Muscle layer of colon (tissue), 2 donors: ENCODE measurements around the gene PRDM16.

Source experiments
- H3K27ac ChIP-seq: one replicate; pipeline ENCODE4 v1.7.0; 2013; ENCODE audit warnings: low read depth, mild to moderate bottlenecking, low read length, moderate library complexity
- H3K27me3 ChIP-seq, 2 donors: one replicate each; pipeline ENCODE4 v1.7.0; 2013; ENCODE audit warnings: low read length in 2 of 2, mild to moderate bottlenecking in 2 of 2; ENCODE audit not compliant: insufficient read depth in 2 of 2, control insufficient read depth in 1 of 2
- H3K36me3 ChIP-seq: one replicate; pipeline ENCODE4 v1.7.0; 2013; ENCODE audit warnings: mild to moderate bottlenecking, low read length; ENCODE audit not compliant: insufficient read depth
- H3K4me1 ChIP-seq: one replicate; pipeline ENCODE4 v1.7.0; 2013; ENCODE audit warnings: mild to moderate bottlenecking, low read length; ENCODE audit not compliant: insufficient read depth
- H3K4me3 ChIP-seq, 2 donors: one replicate each; pipeline ENCODE4 v1.7.0; 2013; ENCODE audit warnings: low read length in 2 of 2, low read depth in 1 of 2, mild to moderate bottlenecking in 1 of 2, moderate library complexity in 1 of 2
- H3K9ac ChIP-seq: one replicate; pipeline ENCODE4 v1.7.0; 2013; ENCODE audit warnings: low read length
- H3K9me3 ChIP-seq: one replicate; pipeline ENCODE4 v1.7.0; 2013; ENCODE audit warnings: mild to moderate bottlenecking, low read length
- donor health status: abdominal sarcoma.
- donor health status: Adenocarcinoma of cecum.

Gene PRDM16

DNA sequence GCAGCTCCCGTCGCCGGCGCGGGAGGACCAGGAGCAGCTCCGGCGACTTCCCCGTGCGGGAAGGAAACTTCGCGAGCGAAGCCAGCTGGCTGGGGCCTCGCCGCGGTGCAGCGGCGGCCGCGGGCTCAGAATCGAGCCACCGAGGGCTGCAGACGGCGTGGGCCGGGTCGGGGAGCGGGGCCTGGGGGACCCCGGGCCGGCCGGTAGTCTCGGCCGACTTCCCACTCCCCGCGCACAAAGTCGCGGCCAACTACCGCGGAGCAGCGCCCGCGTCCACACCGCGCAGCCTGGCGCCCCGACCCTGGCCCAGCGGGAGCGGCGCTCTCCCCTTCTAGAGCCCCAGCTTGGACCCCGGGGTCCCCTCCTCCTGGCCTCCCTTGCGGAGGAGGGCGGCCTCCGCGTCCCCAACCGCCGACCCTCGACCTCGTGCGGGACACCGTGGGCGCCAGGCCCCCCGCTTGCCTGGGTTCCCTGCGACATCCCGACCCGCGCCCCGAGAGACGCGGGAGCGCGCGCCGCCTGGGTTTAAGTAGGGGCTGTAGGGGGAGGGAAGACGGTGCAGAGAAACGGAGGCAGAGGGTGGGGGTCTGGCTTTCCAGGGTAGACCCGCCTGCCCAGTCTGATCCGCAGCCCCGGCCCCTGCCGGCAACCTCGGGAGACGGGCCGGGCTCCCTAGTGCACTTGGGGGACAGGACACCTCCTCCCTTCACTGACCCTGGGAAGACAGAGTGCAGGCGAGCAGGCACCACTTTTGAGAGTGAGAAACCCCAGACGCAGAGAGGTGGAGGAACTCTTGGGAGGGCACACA, 4.7 kb downstream of the PRDM16 start:
- Histone ChIP-seq H3K27ac (no peak overlapping the region), H3K27me3 (peaks cover 32 to 82% of the 10 kb centered on the region in 2 donors), H3K9me3 (no peaks in the 10 kb centered on the region), H3K36me3 (no peaks in the 10 kb centered on the region), H3K4me3 (no peak overlapping the region), H3K9ac (no peak overlapping the region), H3K4me1 (no peaks in the 10 kb centered on the region)

DNA sequence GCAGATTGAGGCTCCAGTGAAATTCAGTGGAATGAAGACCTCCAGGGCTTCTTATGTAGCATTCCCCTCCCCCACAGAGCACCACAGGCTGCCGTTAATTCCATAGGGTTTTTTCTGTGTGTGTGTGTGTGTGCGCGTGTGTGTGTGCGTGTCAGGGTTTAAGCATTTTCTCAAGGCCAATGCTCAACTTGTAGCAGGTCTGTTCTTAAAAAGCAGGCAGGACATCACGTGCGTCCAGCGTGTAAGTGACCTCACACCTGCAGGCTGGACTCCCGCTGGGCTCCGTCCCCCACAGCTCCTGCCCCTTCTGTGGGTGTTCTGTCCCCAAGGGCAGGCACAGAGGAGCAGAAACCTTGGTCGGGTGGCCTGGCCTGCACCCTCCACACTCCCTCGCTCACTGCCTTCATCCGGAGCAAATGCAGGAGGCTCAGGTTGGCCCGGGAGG, 5.3 kb downstream of the PRDM16 start:
- H3K4me3 ChIP-seq: no peak overlapping the region
- H3K27me3 ChIP-seq: peaks cover 32 to 83% of the 10 kb centered on the region in 2 donors
- no peaks in the 10 kb centered on the region for H3K9me3 ChIP-seq
- no peaks in the 10 kb centered on the region for H3K4me1 ChIP-seq
- H3K27ac ChIP-seq: no peak overlapping the region
- no peak overlapping the region for H3K9ac ChIP-seq
- no peaks in the 10 kb centered on the region for H3K36me3 ChIP-seq

DNA sequence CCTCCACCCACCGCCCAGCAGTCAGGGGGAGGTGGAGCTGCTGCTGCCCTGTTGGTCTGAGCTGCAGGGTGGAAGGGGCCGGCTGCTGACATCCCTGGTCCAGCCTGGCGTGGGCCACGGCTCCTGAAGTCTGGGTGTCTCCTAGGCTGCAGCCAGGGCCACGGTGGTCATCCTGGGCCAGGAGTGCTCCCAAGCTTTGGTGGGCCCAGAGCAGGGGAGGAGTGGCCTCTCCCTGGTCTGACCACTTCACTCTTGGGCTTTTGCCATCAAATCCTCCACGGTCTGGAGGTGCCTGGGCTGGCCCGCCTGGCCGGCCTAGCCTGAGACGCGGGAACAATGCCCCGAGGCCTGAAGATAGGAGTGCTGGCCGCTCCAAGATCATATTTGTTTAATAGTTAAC, 5.8 kb downstream of the PRDM16 start:
- Histone ChIP-seq H3K4me3 (no peak overlapping the region), H3K27me3 (peaks cover 32 to 80% of the 10 kb centered on the region in 2 donors), H3K9ac (no peak overlapping the region), H3K27ac (no peak overlapping the region), H3K36me3 (no peaks in the 10 kb centered on the region), H3K9me3 (no peaks in the 10 kb centered on the region), H3K4me1 (no peaks in the 10 kb centered on the region)

DNA sequence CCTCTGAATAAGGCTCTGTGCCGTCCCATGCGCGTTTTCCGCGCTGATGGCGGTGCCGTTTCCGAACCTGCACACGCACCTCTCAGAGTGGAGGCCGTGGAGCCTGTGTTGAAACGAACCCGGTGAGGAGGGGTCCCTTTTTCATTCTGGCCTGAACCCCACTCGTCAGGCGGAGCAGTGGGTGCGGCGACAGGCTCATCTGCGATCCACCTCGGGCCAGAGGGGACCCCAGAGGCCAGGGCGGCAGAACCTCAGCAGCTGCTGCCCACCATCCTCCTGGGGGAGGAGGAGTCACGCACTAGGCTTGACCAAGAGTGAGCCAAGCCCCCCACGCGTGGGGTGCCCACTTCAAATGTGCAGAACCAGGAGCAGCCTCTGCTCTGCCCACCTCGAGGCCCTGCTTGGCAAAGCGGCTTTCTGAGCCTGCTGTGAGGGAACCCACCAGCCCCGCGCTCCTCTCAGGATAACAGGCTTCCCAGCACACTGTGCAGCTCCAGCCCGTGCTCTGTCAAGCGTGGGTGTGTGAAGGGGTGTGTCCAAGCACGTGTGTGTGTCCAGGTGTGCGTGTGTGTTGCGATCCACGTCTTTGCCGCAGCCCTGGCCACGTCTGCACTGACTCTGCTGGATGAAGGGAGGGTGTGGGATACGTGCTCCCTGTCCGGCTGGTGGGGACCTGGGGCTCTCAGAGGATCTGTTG, 6.8 kb downstream of the PRDM16 start:
- no peak overlapping the region for H3K4me3 ChIP-seq
- H3K27ac ChIP-seq: no peak overlapping the region
- no peaks in the 10 kb centered on the region for H3K36me3 ChIP-seq
- no peaks in the 10 kb centered on the region for H3K9me3 ChIP-seq
- H3K9ac ChIP-seq: no peak overlapping the region
- H3K4me1 ChIP-seq: no peaks in the 10 kb centered on the region
- H3K27me3 ChIP-seq: peaks cover 32 to 75% of the 10 kb centered on the region in 2 donors

DNA sequence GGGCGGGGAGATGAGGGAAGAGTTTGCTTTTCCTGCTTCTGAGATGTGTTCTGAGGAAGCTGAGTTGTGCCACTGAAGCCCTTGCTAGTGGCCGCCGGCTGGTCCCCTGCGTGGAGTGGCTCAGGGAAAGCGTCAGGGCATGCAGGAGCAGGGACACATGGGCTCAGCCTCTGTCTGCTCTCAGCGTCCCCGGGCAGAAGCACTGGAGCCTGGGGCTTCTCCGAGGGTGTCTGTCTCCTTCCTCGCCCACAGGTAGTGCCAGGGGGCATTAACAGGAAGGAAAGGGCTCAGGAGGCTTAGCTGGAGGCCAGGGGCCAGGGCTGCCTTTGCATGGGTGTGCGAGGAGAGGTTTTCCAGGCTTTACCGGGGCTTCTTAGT, 7.3 kb downstream of the PRDM16 start:
- peaks cover 29 to 70% of the 10 kb centered on the region in 2 donors for H3K27me3 ChIP-seq
- no peak overlapping the region for H3K4me3 ChIP-seq
- H3K36me3 ChIP-seq: no peaks in the 10 kb centered on the region
- H3K9ac ChIP-seq: no peak overlapping the region
- no peaks in the 10 kb centered on the region for H3K9me3 ChIP-seq
- no peaks in the 10 kb centered on the region for H3K4me1 ChIP-seq
- no peak overlapping the region for H3K27ac ChIP-seq

DNA sequence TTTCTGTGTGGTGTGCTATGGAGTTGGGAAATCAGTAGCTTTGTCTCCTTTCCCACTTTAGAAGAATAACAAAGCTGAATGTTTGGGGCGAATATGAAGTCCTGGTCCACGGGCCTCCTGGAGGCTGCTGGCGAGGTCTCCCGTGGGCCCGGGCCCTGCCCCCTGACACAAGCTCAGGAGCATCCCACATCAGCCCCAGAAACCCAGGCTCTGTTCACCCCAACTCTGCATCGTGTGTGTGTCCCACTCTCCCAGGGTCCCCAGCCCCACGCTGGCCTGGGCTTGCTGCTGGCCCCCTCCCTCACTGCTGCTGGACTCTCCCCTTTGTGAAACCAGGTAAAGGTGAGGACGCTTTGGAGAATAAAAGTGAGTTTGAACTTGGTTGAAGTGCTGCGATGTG, 8.1 kb downstream of the PRDM16 start:
- no peak overlapping the region for H3K4me3 ChIP-seq
- H3K9ac ChIP-seq: no peak overlapping the region
- H3K36me3 ChIP-seq: no peaks in the 10 kb centered on the region
- H3K27ac ChIP-seq: no peak overlapping the region
- no peaks in the 10 kb centered on the region for H3K9me3 ChIP-seq
- H3K27me3 ChIP-seq: peaks cover 22 to 63% of the 10 kb centered on the region in 2 donors
- H3K4me1 ChIP-seq: no peaks in the 10 kb centered on the region

DNA sequence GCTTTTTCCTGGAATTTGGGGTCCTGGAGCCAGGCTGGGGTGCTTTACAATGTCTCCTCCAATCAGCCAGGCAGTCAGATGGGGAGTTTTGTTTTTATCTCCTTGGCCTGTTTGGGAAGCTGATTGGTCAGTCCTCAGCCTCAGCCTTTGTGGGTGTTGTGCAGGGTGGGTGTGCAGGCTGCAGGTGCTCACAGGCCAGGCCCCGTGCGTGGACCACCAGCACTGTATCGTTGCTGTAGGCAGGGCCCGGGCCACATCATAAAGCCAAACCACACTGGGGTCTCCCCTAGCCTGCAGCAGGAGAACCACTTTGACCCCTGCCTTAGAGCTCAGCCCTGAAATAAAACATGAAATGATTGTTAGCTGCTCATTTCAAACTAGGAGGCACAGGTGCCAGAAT, 8.6 kb downstream of the PRDM16 start:
- peaks cover 17 to 63% of the 10 kb centered on the region in 2 donors for H3K27me3 ChIP-seq
- no peaks in the 10 kb centered on the region for H3K36me3 ChIP-seq
- no peak overlapping the region for H3K4me3 ChIP-seq
- H3K9ac ChIP-seq: no peak overlapping the region
- no peaks in the 10 kb centered on the region for H3K4me1 ChIP-seq
- H3K9me3 ChIP-seq: no peaks in the 10 kb centered on the region
- no peak overlapping the region for H3K27ac ChIP-seq

DNA sequence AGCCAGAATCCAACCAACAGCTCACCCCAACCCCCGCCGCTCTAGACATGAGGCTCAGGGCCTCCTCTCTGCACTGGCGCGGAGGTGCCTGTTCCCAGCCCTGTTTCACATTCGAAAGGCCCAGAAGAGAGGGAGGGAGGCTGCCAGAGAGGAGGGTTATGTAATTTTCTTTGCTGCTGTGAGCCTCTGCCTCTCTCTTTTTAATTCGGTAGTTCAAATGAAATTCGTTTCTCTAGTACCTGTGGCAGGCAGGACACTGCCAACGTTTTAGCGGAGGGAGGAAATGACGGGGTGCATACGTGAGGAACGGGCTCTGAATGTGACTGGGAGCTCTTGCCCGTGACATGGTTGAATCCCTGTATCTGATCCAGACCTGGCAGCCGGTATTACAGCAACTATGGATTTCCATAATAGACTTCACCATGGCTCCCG, 9.4 kb downstream of the PRDM16 start:
- Histone ChIP-seq H3K27ac (no peak overlapping the region), H3K9me3 (no peaks in the 10 kb centered on the region), H3K4me3 (no peak overlapping the region), H3K4me1 (no peaks in the 10 kb centered on the region), H3K27me3 (peaks cover 8 to 55% of the 10 kb centered on the region in 2 donors), H3K36me3 (no peaks in the 10 kb centered on the region), H3K9ac (no peak overlapping the region)

DNA sequence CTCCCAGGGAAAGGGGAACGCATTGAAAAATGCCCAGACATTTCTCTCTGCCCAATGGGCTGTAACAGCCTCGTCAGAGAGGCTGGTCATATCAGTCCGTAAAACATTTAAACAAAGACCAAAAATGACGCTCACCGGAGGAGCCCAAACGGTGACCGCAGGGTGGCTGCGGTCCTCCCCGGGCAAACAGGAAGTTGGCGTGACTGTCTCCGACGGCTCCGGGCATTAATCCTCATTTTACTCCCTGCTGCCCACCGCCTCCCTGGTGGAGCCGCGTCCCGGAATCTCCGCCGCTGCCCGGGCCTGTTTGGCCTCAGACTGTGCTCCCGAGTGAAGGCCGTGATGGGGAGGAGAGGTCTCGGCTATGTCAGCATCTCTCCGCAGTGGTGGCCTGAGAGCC, 9.9 kb downstream of the PRDM16 start:
- Histone ChIP-seq H3K9ac (no peak overlapping the region), H3K27me3 (peaks cover 7 to 51% of the 10 kb centered on the region in 2 donors), H3K27ac (no peak overlapping the region), H3K4me3 (no peak overlapping the region), H3K36me3 (no peaks in the 10 kb centered on the region), H3K4me1 (no peaks in the 10 kb centered on the region), H3K9me3 (no peaks in the 10 kb centered on the region)

DNA sequence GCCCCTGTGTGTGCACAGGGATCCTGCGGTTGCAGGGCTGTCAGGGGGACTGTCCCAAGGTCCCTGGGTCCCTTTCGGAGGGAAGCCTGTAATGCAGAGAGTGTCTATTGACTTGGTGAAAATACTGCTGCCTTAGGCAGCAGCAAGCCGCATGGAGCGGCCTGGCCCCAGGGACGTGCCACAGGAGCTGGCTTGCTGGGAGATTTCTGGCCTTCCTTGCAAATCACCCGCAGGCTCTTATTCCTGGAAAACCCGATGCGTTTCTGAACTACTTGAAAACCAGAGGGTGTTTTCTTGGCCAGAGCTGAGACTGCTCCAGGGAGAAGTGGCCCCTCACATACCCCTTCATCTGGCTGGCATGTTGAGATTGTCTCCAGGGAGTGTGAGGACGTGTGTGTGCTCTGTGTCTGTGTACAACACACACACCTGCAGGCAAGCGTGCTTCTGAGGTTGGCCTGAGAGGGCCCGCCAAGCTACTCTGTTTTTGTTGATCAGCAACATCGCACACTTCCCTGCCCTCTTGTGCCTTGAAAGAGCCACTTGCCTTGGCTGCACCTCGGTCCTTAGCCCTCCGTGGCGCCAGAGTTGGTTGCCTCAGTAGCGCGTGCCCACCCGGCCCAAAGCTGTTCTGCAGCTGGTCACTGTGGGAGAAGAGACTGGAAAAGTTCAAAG, 10.5 kb downstream of the PRDM16 start:
- H3K27ac ChIP-seq: no peak overlapping the region
- H3K4me1 ChIP-seq: no peaks in the 10 kb centered on the region
- H3K9ac ChIP-seq: no peak overlapping the region

More for the DNA sequence above, 10.5 kb downstream of the PRDM16 start:
- H3K4me3 ChIP-seq: no peak overlapping the region
- H3K9me3 ChIP-seq: no peaks in the 10 kb centered on the region
- no peaks in the 10 kb centered on the region for H3K36me3 ChIP-seq
- peaks cover under 1 to 44% of the 10 kb centered on the region in 2 donors for H3K27me3 ChIP-seq
